ENCODE data around the gene ELL2.
"Not testable (repeated sequence)": the region's sequence is repeated elsewhere in the genome, so short reads cannot be mapped to it uniquely, and the experiment has no call there.

Gene ELL2

GRCh38 chr5:95907740-95908706, 53.6 kb downstream of the ELL2 start:
- no peak for DNase-seq

GRCh38 chr5:95907067-95907705, 54.5 kb downstream of the ELL2 start:
- DNase-seq, result no peak

GRCh38 chr5:95906398-95906797, 55.3 kb downstream of the ELL2 start:
- not testable (repeated sequence) for DNase-seq

- no peak for DNase-seq
Observed at GRCh38 chr5:95904827-95905226, 56.8 kb downstream of the ELL2 start.

GRCh38 chr5:95903838-95904237, 57.8 kb downstream of the ELL2 start:
- DNase-seq, result no peak

GRCh38 chr5:95901676-95902627, 59.7 kb downstream of the ELL2 start:
- peak; percentile 51 for DNase-seq

GRCh38 chr5:95900383-95900958, 61.2 kb downstream of the ELL2 start:
- peak; percentile 81 for DNase-seq

- DNase-seq, result no peak
Observed at GRCh38 chr5:95899829-95900228, 61.8 kb downstream of the ELL2 start.

GRCh38 chr5:95899006-95899405, 62.6 kb downstream of the ELL2 start:
- DNase-seq, result no peak

GRCh38 chr5:95895771-95896170, 65.9 kb downstream of the ELL2 start:
- DNase-seq, result no peak

- no peak for DNase-seq
Observed at GRCh38 chr5:95895251-95895650, 66.4 kb downstream of the ELL2 start.

- DNase-seq, result peak; percentile 42
Observed at GRCh38 chr5:95892784-95893354, 68.8 kb downstream of the ELL2 start.

GRCh38 chr5:95891499-95891898, 70.2 kb downstream of the ELL2 start:
- no peak for DNase-seq

- no peak for DNase-seq
Observed at GRCh38 chr5:95889076-95889475, 72.6 kb downstream of the ELL2 start.

GRCh38 chr5:95887977-95888376, 73.7 kb downstream of the ELL2 start:
- DNase-seq, result no peak

GRCh38 chr5:95886340-95887044, 75.2 kb downstream of the ELL2 start:
- no peak for DNase-seq

GRCh38 chr5:95884511-95884910, 77.1 kb downstream of the ELL2 start:
- no peak for DNase-seq

- peak; percentile 40 for DNase-seq
Observed at GRCh38 chr5:95884017-95884325, 77.7 kb downstream of the ELL2 start.

- DNase-seq, result no peak
Observed at GRCh38 chr5:95883185-95884016, 78.2 kb downstream of the ELL2 start.

GRCh38 chr5:95881833-95882232, 79.8 kb downstream of the ELL2 start:
- no peak for DNase-seq

Measured in fibroblast of skin of abdomen (primary cell).